Stimulated activated naive B cell treated with anti-CD40 and anti-IgM and Interleukin-4, amounts not matched to agents 10 μg/mL and 1 μg/mL and 100 μg/mL, for 72 hours (primary cell): ENCODE data around the gene SH2D2A.
A peak's percentile ranks its signal among the peaks of the same experiment; 100 is the strongest.

Source experiments
- ATAC-seq, 2 donors: fragments of 150-1000 bp; cut with Tn5 transposase; replicated peaks; 2 replicates each; pipeline ENCODE4 v1.10.0; 2021; ENCODE audit warnings: moderate library complexity in 1 of 2
- DNase-seq: peaks from one replicate; pipeline ENCODE4 v3.0.0; 2021
- H3K27ac Mint-ChIP-seq: one replicate; pipeline ENCODE4 v1.8.0; 2022; ENCODE audit warnings: mild to moderate bottlenecking, mixed read lengths
- H3K27me3 Mint-ChIP-seq, 2 donors: one replicate each; pipeline ENCODE4 v1.8.0; 2022; ENCODE audit warnings: mixed read lengths in 2 of 2
- H3K36me3 Mint-ChIP-seq, 2 donors: one replicate each; pipeline ENCODE4 v1.8.0; 2022; ENCODE audit warnings: mixed read lengths in 2 of 2, mild to moderate bottlenecking in 1 of 2
- H3K4me1 Mint-ChIP-seq, 2 donors: one replicate each; pipeline ENCODE4 v1.8.0; 2022; ENCODE audit warnings: mixed read lengths in 2 of 2, mild to moderate bottlenecking in 1 of 2
- H3K4me3 Mint-ChIP-seq, 2 donors: one replicate each; pipeline ENCODE4 v1.8.0; 2022; ENCODE audit warnings: mild to moderate bottlenecking in 2 of 2, mixed read lengths in 2 of 2, moderate library complexity in 1 of 2
- H3K9me3 Mint-ChIP-seq, 2 donors: one replicate each; pipeline ENCODE4 v1.8.0; 2022; ENCODE audit warnings: mixed read lengths in 2 of 2, mild to moderate bottlenecking in 1 of 2

The SH2D2A gene

DNA sequence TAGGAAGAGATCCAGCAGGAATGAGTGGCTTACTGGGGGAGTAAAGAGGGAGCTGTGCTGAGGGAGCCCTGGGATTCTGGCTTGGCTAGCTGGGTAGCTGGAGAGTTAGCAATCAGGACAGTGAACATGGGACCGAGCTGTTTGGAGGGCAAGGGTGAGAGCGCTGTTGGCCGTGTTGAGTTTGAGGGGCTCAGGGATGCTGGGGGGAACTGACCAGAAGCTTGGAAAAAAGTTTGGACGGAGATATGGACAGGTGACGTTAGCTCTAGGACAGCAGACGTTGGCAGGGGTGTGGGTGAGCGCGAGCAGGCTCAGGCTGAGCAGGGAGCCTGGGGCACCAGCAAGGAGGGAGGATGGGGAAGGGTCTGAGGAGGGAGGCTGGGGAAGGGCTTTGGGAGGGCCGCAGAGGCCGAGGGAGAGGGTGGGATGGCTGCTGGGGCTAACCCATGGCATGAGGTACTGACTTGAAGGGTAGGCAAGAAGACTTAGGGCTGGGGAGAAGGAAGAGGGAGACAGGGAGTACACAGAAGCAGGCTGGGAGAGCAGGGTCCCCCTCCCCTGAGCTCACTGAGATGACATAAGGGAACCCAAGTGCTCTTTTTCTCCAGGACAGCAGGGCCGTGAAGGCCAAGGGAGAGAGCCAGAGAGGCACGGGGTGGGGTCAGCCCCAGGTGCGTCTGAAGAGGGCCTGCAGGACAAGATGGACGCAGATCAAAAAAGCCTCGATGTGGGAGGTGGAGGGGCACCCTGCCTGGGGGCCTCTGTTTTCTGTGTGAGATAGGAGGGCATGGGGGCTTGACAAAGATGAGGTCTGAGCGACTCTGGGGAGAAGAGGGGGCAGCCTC is 8.2 kb downstream of the SH2D2A start:
- H3K4me3 Mint-ChIP-seq: no peak overlapping the region
- peaks cover 28 to 61% of the 10 kb centered on the region in 2 donors for H3K36me3 Mint-ChIP-seq
- no peaks in the 10 kb centered on the region for H3K9me3 Mint-ChIP-seq
- H3K27me3 Mint-ChIP-seq: peaks cover 14 to 17% of the 10 kb centered on the region in 2 donors
- H3K27ac Mint-ChIP-seq: no peak overlapping the region
- no peak for DNase-seq
- peaks cover 25 to 28% of the 10 kb centered on the region in 2 donors for H3K4me1 Mint-ChIP-seq
- no peak for ATAC-seq

DNA sequence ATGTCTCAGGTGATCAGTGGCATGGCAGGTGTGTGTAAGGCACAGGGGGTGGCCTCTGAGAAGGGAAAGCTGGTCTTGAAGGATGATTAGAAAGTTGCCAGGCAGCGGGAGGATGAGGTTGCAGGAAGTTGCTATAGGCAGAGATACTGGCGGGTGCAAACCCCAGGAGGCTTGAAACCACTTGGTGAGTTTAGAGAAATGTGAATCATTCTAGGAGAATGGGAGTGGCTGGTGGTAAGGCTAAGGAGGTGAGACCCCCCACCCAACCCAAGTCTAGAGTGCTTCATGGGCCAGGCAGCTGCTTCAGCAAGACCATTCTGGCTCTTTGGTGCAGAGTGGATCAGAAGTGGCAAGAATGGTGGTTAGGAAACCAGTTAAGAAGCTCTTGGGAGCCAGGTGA is 9.0 kb downstream of the SH2D2A start:
- Mint-ChIP-seq H3K4me3 (no peak overlapping the region), H3K27me3 (peaks cover 14 to 16% of the 10 kb centered on the region in 2 donors), H3K9me3 (no peaks in the 10 kb centered on the region), H3K27ac (peak overlapping the region; percentile 7), H3K36me3 (peaks cover 31 to 64% of the 10 kb centered on the region in 2 donors), H3K4me1 (peaks cover 22 to 26% of the 10 kb centered on the region in 2 donors)
- peak; percentile 20 to 51 for ATAC-seq
- DNase-seq: no peak

DNA sequence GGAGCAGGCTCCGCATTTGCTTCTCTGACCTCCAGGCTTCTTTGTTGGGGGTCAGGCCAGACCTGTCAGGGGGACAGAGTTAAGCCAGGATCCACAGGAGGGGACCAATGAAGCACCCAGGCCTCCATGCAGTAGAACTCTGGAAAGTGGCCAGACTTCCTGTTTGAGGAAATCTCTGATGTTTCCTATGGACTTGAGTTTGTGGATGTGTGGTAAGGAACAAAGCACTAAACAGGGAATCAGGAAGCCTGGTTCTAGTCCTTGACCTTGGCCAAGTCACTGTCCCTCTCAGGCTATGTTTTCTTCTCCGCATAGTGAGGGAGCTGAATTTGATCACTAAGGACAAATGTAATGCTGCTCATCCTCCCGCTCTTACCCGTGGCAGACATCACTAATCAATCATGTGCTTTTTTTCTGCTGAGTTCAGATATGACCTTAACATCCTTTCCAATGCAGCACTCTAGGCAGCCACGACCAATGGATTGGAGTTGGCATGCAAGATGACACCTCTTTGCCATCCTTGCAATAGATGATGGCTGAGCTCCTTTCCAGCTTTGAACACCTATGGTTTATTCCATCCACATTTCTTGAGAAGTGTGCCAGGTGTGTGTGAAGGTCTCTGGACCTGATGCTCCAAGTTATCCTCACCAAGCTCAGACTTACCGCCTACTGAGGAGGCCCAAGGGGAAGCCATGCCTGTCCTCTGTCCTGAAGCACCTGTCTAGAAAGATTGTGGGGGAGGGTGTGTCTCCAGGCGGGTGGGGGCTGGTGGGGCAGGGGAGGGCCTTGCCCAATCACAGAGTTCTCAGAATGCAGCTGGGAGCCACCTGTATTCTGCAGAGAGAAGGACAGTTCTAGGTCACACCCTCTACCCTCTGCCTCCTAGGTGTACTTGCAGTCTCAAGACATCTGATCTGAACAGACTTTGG is 9.9 kb downstream of the SH2D2A start:
- ATAC-seq (no peak), DNase-seq (no peak)
- Mint-ChIP-seq H3K27me3 (peaks cover 7% of the 10 kb centered on the region in 2 donors), H3K36me3 (peaks cover 23 to 61% of the 10 kb centered on the region in 2 donors), H3K9me3 (no peaks in the 10 kb centered on the region), H3K27ac (no peak overlapping the region), H3K4me1 (peaks cover 22 to 26% of the 10 kb centered on the region in 2 donors), H3K4me3 (no peak overlapping the region)

DNA sequence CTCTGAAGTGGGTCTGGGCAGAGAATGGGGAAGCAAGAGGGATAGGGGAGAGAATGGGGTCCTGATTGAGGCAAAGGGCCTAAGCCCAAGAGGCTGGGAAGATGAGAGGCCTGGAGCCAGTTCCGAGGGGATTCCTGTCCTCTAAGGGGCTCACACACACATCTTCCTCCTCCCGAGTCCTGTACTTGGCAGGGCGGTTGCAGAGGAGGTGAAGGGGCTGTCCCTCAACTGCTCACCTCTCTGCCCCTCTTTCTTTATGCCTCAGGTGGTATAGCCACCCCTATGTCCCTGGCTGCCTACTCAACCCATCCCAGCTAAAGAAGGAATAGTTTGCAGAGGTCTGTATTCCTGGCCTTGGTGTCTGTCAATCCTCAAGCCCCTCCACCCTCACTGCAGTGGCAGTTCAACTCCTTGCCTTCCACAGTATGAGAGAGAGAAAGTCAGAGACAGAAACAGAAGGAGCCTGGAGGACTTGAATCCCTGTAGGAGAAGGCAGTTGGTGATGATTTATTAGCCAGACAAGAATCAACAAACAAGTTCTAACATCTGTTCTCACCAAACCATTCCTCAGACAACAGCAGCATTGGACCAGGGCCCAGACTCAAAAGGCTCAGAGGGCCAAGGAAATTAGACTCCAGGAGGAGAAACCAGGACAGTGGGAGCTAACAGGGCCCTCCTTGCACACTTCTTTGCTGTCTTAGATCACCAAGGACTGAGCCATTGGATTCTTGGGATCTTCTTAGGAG is 10.7 kb downstream of the SH2D2A start:
- H3K4me3 Mint-ChIP-seq: no peak overlapping the region
- ATAC-seq: no peak
- DNase-seq: no peak
- H3K36me3 Mint-ChIP-seq: peaks cover 24 to 61% of the 10 kb centered on the region in 2 donors
- no peaks in the 10 kb centered on the region for H3K9me3 Mint-ChIP-seq
- peaks cover 0 to 5% of the 10 kb centered on the region in 2 donors for H3K27me3 Mint-ChIP-seq
- no peak overlapping the region for H3K27ac Mint-ChIP-seq
- H3K4me1 Mint-ChIP-seq: peaks cover 24 to 26% of the 10 kb centered on the region in 2 donors

DNA sequence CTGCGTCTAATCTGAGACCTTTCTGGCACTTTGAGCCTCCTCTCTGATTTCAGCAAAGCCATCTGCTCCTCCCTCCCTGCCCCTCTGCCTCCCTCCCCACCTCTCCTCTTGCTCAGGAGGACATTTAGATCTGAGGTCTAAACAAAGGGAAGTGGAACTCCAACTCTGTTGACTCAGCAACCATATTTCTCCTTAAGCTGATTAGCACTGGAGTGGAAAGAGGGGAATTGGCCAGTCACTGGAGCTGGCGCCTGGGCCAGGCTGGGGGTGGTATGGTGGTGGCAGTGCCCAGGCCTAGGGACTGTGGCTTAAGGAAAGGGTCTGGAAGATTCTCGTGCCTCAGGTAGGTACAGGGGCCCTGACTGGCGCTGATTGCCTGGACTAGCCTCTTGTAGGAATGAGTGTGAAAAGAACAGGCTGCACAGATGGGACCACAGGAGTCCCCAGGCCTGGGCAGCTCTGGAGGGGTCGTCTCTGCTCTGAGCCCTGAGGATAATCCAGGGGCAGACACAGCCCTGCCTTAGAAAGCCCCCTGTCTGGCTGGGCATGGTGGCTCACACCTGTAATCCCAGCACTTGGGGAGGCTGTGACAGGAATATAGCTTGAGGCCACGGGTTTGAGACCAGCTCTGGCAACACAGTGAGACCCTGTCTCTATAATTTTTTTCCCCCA is 11.9 kb downstream of the SH2D2A start:
- H3K4me3 Mint-ChIP-seq: no peak overlapping the region
- peaks cover 0 to 5% of the 10 kb centered on the region in 2 donors for H3K27me3 Mint-ChIP-seq
- H3K4me1 Mint-ChIP-seq: peaks cover 24 to 26% of the 10 kb centered on the region in 2 donors
- peaks cover 27 to 72% of the 10 kb centered on the region in 2 donors for H3K36me3 Mint-ChIP-seq
- H3K9me3 Mint-ChIP-seq: no peaks in the 10 kb centered on the region
- H3K27ac Mint-ChIP-seq: peak overlapping the region; percentile 52
- ATAC-seq (peak; percentile 77 to 80), DNase-seq (no peak)

DNA sequence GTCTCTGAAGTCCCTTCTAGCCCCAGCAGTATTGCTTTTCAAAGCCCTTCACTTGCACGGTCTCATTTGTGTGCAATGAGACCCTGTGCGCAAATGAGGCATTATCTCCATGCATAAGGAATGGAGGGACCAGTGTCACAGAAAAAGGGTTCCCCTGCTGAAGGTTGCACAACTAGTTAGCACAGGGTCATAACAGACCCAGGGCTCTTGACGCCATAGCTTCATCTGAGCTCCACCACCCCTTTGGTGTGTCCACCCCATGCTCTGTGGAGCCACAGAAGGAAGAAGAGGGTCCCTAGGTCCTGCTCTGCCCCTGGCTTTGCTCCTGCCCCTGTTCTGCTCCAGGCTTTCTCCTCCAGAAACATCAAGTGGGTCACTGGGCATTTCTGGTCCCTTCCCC is 12.6 kb downstream of the SH2D2A start:
- peaks cover 27 to 72% of the 10 kb centered on the region in 2 donors for H3K36me3 Mint-ChIP-seq
- no peak overlapping the region for H3K4me3 Mint-ChIP-seq
- peak in 1 of 2 donors; percentile 7 for ATAC-seq

DNA sequence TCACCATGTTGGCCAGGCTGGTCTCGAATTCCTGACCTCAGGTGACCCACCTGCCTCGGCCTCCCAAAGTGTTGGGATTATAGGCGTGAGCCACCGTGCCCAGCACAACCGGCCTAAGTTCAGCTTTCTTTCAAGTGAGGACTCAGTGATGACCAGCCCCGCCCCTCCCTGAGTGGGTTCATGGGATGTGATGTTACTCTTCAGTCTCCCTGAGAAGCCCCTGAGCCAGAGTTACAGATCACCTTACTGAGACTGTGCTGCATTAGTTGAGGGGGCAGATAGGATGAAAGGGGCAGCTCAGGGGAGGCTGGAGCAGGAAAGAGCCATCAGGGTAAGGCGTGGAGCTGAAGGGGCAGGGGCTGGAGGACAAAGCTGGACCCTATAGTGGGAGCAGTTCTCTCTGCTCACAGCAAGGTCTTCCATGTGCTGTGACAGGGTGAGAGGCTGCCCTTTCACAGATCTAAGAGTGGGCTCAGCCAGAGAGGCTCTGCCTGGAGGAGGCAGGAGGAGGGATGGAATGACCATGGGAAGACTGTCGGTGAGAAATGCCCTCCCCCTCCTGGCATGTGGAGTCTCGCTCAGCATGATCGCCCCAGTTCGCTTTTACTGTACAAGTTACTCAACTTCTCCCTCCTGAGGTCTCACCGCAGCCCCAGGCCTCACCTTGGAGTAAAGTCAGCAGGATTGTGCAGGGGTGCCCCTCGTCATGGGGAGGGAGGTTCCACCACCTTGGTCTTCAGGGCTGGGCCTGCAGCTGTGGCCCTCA is 13.4 kb downstream of the SH2D2A start:
- H3K4me3 Mint-ChIP-seq: no peak overlapping the region
- peaks cover 0 to 5% of the 10 kb centered on the region in 2 donors for H3K27me3 Mint-ChIP-seq
- peaks cover 21% of the 10 kb centered on the region in 2 donors for H3K4me1 Mint-ChIP-seq
- H3K9me3 Mint-ChIP-seq: no peaks in the 10 kb centered on the region
- DNase-seq: no peak
- no peak overlapping the region for H3K27ac Mint-ChIP-seq
- H3K36me3 Mint-ChIP-seq: peaks cover 24 to 67% of the 10 kb centered on the region in 2 donors
- ATAC-seq: no peak

More for the DNA sequence above, 12.6 kb downstream of the SH2D2A start:
- no peaks in the 10 kb centered on the region for H3K9me3 Mint-ChIP-seq
- peaks cover 0 to 5% of the 10 kb centered on the region in 2 donors for H3K27me3 Mint-ChIP-seq
- H3K27ac Mint-ChIP-seq: peak overlapping the region; percentile 63
- no peak for DNase-seq
- peaks cover 22 to 26% of the 10 kb centered on the region in 2 donors for H3K4me1 Mint-ChIP-seq

DNA sequence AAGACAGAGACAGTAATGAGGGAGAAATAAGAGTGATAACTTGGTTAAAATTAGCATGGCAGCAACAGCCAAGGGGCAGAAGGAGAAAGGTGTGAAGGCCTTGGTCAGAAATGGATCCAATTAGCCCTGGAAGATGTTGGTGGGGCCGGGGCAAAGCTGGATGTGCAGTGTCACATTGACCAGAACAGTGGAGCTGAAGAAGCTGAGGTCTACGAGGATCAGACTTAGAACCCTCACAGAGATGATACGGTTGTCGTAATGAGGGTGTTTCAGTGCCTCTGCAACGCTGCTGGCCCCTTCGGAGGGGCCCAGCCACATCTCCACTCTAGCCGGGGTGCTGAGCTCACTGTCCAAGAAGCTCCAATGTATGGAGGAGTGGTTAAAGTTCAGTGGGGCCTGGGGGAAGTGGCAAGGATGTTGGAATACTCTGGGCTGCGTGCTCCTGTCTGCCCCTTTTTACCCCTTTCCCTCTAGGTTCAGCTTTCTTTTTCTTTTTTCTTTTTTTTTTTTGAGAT is 14.2 kb downstream of the SH2D2A start:
- Mint-ChIP-seq H3K4me1 (peaks cover 13 to 14% of the 10 kb centered on the region in 2 donors), H3K9me3 (no peaks in the 10 kb centered on the region), H3K4me3 (no peak overlapping the region), H3K27me3 (no peaks in the 10 kb centered on the region), H3K36me3 (peaks cover 18 to 64% of the 10 kb centered on the region in 2 donors), H3K27ac (peak overlapping the region; percentile 1)
- ATAC-seq (no peak), DNase-seq (no peak)

DNA sequence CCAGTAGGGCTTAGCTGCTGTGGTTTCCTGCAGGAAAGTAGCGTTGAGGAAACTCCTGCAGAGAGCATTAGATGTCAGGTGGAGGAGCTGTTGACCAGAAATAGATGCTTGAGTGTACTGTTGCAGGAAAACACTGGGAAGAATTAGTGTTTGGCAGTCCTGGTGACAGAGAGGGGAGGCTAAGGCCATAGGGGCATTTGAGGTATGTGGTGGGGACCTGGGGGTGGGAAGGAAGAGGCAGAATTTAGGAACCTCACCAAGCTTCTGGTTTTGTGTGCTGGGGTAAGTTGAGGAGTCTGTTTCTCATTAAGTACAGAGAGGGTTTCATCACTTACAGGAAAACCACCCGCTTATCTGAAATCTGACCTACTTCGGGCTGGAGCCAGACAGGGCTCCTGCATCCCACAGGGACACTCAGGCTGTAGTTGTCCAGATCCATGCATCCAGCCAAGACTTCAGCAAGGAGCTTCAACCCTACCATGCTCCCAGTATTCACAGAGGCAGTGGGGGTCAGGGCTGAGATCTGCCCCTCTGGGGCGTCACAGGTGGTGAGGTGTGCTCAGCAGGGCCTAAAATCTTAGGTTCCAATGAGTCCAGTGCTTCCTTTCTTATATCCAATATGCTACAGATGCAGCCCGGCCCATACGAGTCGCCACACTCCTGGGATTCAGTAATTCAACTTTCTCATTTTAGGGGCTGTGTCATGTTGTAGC is 15.1 kb downstream of the SH2D2A start:
- DNase-seq (no peak), ATAC-seq (no peak)
- no peaks in the 10 kb centered on the region for H3K9me3 Mint-ChIP-seq
- peak overlapping the region; percentile 4 for H3K27ac Mint-ChIP-seq
- peaks cover 10 to 11% of the 10 kb centered on the region in 2 donors for H3K4me1 Mint-ChIP-seq
- H3K36me3 Mint-ChIP-seq: peaks cover 20 to 63% of the 10 kb centered on the region in 2 donors
- no peak overlapping the region for H3K4me3 Mint-ChIP-seq
- H3K27me3 Mint-ChIP-seq: no peaks in the 10 kb centered on the region

DNA sequence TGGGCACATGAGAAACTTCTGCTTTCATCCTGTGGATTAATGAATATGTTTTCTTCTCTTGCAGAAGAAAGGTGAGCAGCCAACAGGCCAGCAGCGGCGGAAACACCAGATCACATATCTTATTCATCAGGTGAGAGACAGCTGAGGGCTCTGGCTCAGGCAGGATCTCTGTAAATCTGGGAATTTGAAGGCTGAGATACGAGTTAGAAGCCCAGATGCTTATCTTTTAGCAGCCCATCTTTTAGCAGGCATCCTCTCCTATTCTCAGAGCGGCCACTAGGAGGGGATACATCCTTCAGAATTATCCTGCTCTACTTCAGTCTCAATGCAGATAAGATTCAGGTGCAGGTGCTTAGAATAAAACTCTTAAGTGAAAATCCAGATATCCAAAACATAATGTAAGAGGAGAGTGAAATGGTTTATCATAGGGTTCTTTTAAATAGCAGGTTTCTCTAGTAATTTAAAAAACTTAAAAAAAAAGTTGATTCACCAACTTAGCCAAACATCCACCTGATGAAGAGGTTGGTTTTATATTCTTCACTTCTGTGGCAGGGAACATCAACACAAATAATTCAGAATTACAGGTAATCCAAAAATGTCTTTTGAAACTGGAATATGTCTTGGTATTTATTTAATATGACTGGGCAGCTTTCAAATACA is 19.3 kb downstream of the SH2D2A start:
- DNase-seq (no peak), ATAC-seq (peak; percentile 64 to 76)
- no peaks in the 10 kb centered on the region for H3K27me3 Mint-ChIP-seq
- H3K4me1 Mint-ChIP-seq: peaks cover 0 to 2% of the 10 kb centered on the region in 2 donors
- no peak overlapping the region for H3K27ac Mint-ChIP-seq
- peaks cover 34 to 70% of the 10 kb centered on the region in 2 donors for H3K36me3 Mint-ChIP-seq
- H3K9me3 Mint-ChIP-seq: no peaks in the 10 kb centered on the region
- no peak overlapping the region for H3K4me3 Mint-ChIP-seq

DNA sequence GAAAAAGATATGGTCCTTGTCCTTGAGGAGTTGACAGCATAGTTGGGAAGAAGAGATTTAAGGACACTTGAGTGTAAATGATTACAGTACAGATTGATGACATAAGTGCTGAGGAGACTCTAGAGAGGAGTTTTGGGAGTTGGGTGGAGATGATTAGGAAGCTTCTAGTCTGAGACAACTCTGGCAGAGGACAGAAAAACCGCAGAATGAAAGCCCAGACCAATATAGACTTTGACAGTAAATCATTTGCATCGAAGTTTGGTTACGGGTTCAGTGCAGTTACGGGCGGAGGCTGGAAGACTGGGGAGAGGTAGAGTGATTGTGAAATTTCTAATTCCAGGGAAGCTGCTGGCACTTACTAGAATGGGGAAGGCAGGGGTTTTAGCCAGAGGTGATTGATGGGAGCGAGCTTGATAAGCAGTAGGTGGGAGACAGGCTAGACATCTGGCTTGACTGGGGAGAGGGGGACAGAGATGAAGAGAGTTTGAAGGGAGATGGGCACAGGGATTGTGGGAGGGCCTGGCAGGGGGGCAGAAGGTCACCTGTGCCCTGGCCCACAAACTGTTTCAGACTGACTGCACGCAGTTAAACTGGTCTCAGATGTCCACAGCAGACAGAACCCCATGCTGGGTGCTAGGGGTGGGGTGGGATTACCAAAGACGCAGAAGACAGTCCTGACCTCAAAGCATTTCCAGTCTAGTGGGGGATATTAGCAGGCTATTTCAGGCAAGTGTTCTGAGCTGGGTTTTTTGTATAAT is 20.1 kb downstream of the SH2D2A start:
- Mint-ChIP-seq H3K27ac (no peak overlapping the region), H3K27me3 (no peaks in the 10 kb centered on the region), H3K36me3 (peaks cover 39 to 71% of the 10 kb centered on the region in 2 donors), H3K4me3 (no peak overlapping the region), H3K9me3 (no peaks in the 10 kb centered on the region), H3K4me1 (peaks cover 0 to 2% of the 10 kb centered on the region in 2 donors)
- DNase-seq: no peak
- no peak for ATAC-seq
